OCI-LY1 (cell line): ENCODE measurements around the gene IL17RB.

Source experiments
- CTCF ChIP-seq: fragments of 200-600 bp; sonication (generic), shearing (Covaris generic); IDR thresholded peaks from 2 replicates; pipeline ENCODE4 v1.5.1; 2017; ENCODE audit warnings: mild to moderate bottlenecking, antibody characterized with exemption, low read length, moderate library complexity, mixed read lengths
- EZH2 ChIP-seq: fragments of 200-600 bp; sonication (generic), shearing (Covaris generic); IDR thresholded peaks from 2 replicates; pipeline ENCODE4 v1.8.0; 2017; ENCODE audit warnings: borderline replicate concordance, mixed run types, mild to moderate bottlenecking, antibody characterized with exemption, low read length, moderate library complexity, mixed read lengths

- no peak for TF ChIP-seq CTCF
- TF ChIP-seq EZH2 = no peak
Measured at GRCh38 chr3:53841296-53841695, 5.1 kb upstream of the IL17RB start.
